Uterus (tissue), 2 donors: Measurements from ENCODE around the gene HDDC2.

Experiments
- POLR2A ChIP-seq, 2 donors: fragments of 450-650 bp; IDR thresholded peaks; one replicate each; pipeline ENCODE4 v1.6.1; 2016; ENCODE audit warnings: antibody characterized with exemption in 2 of 2, mild to moderate bottlenecking in 1 of 2, moderate library complexity in 1 of 2
- TF ChIP-seq, protein P1 (sequence below), 4 experiments: fragments of 200-600 bp in 2 of 4; fragments of 450-650 bp in 2 of 4; sonication (generic) in 2 of 4; IDR thresholded peaks; one replicate each; pipeline ENCODE4 v1.5.1; 2016 to 2019; ENCODE audit warnings: antibody characterized with exemption in 4 of 4, mild to moderate bottlenecking in 2 of 4, moderate library complexity in 1 of 4

DNA sequence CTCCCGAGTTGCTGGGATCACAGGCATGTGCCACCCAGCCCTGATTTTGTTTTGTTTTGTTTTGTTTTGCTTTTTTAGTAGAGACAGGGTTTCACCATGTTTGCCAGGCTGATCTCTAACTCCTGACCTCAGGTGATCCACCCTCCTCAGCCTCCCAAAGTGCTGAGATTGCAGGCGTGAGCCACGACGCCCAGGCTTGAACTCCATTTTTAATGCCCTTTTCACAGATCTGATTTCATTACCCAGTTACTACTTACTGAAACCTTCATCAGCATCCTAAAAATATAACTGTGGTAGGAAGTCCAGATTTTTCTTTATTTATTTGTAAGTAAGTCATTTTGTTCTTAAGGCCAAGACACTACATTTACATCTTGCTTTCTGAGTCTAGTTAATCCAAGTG is 64.0 kb downstream of the HDDC2 start:
- TF ChIP-seq, protein P1, sequence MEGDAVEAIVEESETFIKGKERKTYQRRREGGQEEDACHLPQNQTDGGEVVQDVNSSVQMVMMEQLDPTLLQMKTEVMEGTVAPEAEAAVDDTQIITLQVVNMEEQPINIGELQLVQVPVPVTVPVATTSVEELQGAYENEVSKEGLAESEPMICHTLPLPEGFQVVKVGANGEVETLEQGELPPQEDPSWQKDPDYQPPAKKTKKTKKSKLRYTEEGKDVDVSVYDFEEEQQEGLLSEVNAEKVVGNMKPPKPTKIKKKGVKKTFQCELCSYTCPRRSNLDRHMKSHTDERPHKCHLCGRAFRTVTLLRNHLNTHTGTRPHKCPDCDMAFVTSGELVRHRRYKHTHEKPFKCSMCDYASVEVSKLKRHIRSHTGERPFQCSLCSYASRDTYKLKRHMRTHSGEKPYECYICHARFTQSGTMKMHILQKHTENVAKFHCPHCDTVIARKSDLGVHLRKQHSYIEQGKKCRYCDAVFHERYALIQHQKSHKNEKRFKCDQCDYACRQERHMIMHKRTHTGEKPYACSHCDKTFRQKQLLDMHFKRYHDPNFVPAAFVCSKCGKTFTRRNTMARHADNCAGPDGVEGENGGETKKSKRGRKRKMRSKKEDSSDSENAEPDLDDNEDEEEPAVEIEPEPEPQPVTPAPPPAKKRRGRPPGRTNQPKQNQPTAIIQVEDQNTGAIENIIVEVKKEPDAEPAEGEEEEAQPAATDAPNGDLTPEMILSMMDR (IDR thresholded peaks at IDR 0.05): no peak
- TF ChIP-seq POLR2A (IDR thresholded peaks at IDR 0.05): no peak
